HUES64 (cell line): ENCODE results near the gene MLNR.

Experiments used
- H3K27ac ChIP-seq: 2 replicates; pipeline ENCODE4 v1.7.0; 2013; ENCODE audit warnings: low read depth, low read length, inconsistent platforms
- H3K27me3 ChIP-seq: 2 replicates; pipeline ENCODE4 v1.6.1; 2013; ENCODE audit warnings: mild to moderate bottlenecking, low read length; ENCODE audit not compliant: insufficient read depth
- H3K36me3 ChIP-seq: 2 replicates; pipeline ENCODE4 v1.6.1; 2013; ENCODE audit warnings: mild to moderate bottlenecking, low read length; ENCODE audit not compliant: insufficient read depth
- H3K4me1 ChIP-seq: 2 replicates; pipeline ENCODE4 v1.6.1; 2013; ENCODE audit warnings: mild to moderate bottlenecking, low read length, moderate library complexity; ENCODE audit not compliant: insufficient read depth
- H3K4me3 ChIP-seq: 2 replicates; pipeline ENCODE4 v1.5.1; 2013; ENCODE audit warnings: mild to moderate bottlenecking, low read length, moderate library complexity
- H3K9ac ChIP-seq: 2 replicates; pipeline ENCODE4 v1.6.1; 2013; ENCODE audit warnings: mild to moderate bottlenecking, low read depth, low read length
- H3K9me3 ChIP-seq: 2 replicates; pipeline ENCODE4 v1.6.1; 2013; ENCODE audit warnings: low read depth, low read length; ENCODE audit not compliant: insufficient read depth
- WGBS: fragments of 150-250, 120-280 bp; methylation state at CpG from one replicate; pipeline ENCODE4 v1.1.7; 2013; ENCODE audit warnings: missing lambda C conversion rate; 5-methylcytosine and 5-hydroxymethylcytosine counted together

Gene MLNR

DNA sequence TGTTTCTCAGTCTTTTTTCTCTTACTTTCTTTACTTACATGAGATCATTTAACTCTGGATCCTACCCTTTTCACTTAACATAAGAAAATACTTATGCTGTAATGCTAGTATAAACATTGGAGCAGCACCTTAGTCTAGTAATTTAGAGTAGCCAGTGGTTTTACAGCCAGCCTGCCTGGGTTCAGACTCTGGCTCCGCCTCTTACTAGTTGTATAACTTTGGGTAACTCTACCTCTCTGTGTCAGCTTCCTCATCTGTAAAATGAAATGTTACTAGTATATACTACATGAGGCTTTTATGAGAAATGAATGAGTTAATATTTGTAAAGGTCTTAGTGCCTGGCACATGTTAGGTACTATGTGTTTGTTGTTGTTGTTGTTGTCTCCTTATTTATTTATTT, 33.2 kb downstream of the MLNR start:
- Histone ChIP-seq H3K4me3 (no peak overlapping the region), H3K9me3 (no peaks in the 10 kb centered on the region), H3K27ac (no peak overlapping the region), H3K27me3 (no peaks in the 10 kb centered on the region), H3K4me1 (peaks cover 6% of the 10 kb centered on the region; the same call in 1 of the 2 replicates), H3K9ac (no peak overlapping the region), H3K36me3 (0 out of 2 replicates have a peak, but pooled peaks cover 11% of the 10 kb centered on the region)
- 79% methylated on average over 1 of the region's 1 CpG for WGBS

- WGBS = 85% methylated on average over 1 of the region's 1 CpG
- H3K36me3 ChIP-seq = 0 out of 2 replicates have a peak, but pooled peaks cover 11% of the 10 kb centered on the region
- peaks cover 1% of the 10 kb centered on the region; the same call in 1 of the 2 replicates for H3K4me1 ChIP-seq
- no peak overlapping the region for H3K27ac ChIP-seq
- H3K9me3 ChIP-seq = no peaks in the 10 kb centered on the region
- H3K4me3 ChIP-seq = no peak overlapping the region
- no peaks in the 10 kb centered on the region for H3K27me3 ChIP-seq
- no peak overlapping the region for H3K9ac ChIP-seq
These were observed 33.9 kb downstream of the MLNR start for GRCh38 chr13:49254007-49254406.

DNA sequence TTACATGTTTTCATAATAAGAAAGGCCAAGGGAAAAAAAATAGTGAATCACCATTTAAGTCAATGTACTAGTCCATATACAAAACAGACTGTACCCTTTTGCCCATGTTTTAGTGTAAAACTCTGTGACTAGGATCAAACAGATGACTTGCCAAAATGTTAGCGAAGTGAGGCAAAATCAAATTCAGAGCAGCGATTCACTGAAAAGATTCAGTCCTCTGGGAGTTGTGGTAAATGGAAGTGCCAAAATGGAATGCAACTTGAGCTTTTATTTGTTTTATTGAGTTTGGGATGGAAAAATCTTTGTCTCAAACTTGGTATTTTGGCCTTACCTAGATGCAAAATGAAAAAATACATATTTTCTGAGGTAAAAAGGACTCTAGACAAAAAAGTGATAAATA, 36.7 kb downstream of the MLNR start:
- Histone ChIP-seq H3K4me3 (no peak overlapping the region), H3K27ac (no peak overlapping the region), H3K4me1 (no peaks in the 10 kb centered on the region), H3K9ac (no peak overlapping the region), H3K36me3 (0 out of 2 replicates have a peak, but pooled peaks cover 16% of the 10 kb centered on the region), H3K9me3 (no peaks in the 10 kb centered on the region), H3K27me3 (no peaks in the 10 kb centered on the region)
- 95% methylated on average over 2 of the region's 2 CpGs for WGBS

GRCh38 chr13:49258089-49258796, 38.1 kb downstream of the MLNR start:
- peaks cover under 1% of the 10 kb centered on the region; the same call in 1 of the 2 replicates for H3K4me1 ChIP-seq
- H3K27me3 ChIP-seq = no peaks in the 10 kb centered on the region
- H3K36me3 ChIP-seq = 0 out of 2 replicates have a peak, but pooled peaks cover 16% of the 10 kb centered on the region
- WGBS = 97% methylated on average over 3 of the region's 3 CpGs
- H3K9ac ChIP-seq = no peak overlapping the region
- H3K27ac ChIP-seq = no peak overlapping the region
- H3K9me3 ChIP-seq = no peaks in the 10 kb centered on the region
- no peak overlapping the region for H3K4me3 ChIP-seq

GRCh38 chr13:49259586-49259985, 39.4 kb downstream of the MLNR start:
- H3K9ac ChIP-seq = no peak overlapping the region
- H3K27ac ChIP-seq = no peak overlapping the region
- 0 out of 2 replicates have a peak, but pooled peaks cover 16% of the 10 kb centered on the region for H3K36me3 ChIP-seq
- H3K9me3 ChIP-seq = no peaks in the 10 kb centered on the region
- WGBS = 95% methylated on average over 6 of the region's 6 CpGs
- peaks cover 10% of the 10 kb centered on the region; the same call in 1 of the 2 replicates for H3K4me1 ChIP-seq
- no peak overlapping the region for H3K4me3 ChIP-seq
- no peaks in the 10 kb centered on the region for H3K27me3 ChIP-seq

DNA sequence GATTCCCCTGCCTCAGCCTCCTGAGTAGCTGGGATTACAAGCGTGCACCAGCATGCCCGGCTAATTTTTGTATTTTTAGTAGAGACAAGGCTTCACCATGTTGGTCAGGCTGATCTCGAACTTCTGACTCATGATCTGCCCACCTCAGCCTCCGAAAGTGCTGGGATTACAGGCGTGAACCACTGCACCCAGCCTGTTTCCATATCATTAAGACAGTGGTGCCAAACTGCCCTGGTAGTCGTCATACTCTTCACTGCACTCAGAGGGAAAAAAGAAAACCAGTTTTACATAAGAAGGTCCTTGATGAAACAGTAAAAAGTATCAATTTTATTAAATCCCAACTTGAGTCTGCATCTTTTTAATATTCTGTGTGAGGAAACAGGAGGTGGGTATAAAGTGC, 42.5 kb downstream of the MLNR start:
- no peak overlapping the region for H3K4me3 ChIP-seq
- WGBS = 93% methylated on average over 6 of the region's 6 CpGs
- no peaks in the 10 kb centered on the region for H3K27me3 ChIP-seq
- H3K9me3 ChIP-seq = no peaks in the 10 kb centered on the region
- H3K4me1 ChIP-seq = peaks cover 10% of the 10 kb centered on the region; the same call in 1 of the 2 replicates
- H3K9ac ChIP-seq = no peak overlapping the region
- H3K27ac ChIP-seq = no peak overlapping the region
- H3K36me3 ChIP-seq = 0 out of 2 replicates have a peak, but pooled peaks cover 5% of the 10 kb centered on the region

DNA sequence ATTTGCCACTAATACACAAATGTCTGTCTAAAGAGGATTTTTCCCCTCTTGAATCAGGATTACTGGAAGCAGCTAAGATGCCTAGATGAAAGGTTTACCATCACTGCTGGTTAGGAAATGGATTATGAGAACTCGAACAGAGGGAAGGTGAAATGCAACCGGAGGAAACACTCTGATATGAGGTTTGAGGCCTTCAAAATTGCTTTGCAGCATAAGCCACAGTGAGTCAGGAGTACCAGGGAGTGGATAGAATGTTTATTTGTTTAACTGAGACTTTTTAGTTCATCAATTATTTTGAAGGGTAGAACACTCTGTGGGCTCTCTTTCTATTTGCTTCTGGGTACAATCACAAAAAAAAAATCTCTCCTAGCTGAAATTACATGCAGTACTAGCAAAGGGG, 45.7 kb downstream of the MLNR start:
- H3K36me3 ChIP-seq = 0 out of 2 replicates have a peak, but pooled peaks cover 5% of the 10 kb centered on the region
- H3K9me3 ChIP-seq = no peaks in the 10 kb centered on the region
- 91% methylated on average over 2 of the region's 2 CpGs for WGBS
- no peak overlapping the region for H3K9ac ChIP-seq
- no peak overlapping the region for H3K27ac ChIP-seq
- peaks cover 10% of the 10 kb centered on the region; the same call in 1 of the 2 replicates for H3K4me1 ChIP-seq
- no peaks in the 10 kb centered on the region for H3K27me3 ChIP-seq
- no peak overlapping the region for H3K4me3 ChIP-seq

- WGBS = 42% methylated on average over 1 of the region's 1 CpG
- Histone ChIP-seq H3K9me3 (no peaks in the 10 kb centered on the region), H3K4me3 (no peak overlapping the region), H3K27me3 (no peaks in the 10 kb centered on the region), H3K36me3 (no peaks in the 10 kb centered on the region), H3K9ac (no peak overlapping the region), H3K27ac (no peak overlapping the region), H3K4me1 (no peaks in the 10 kb centered on the region)
These were observed 51.1 kb downstream of the MLNR start for GRCh38 chr13:49271264-49271663.
